ENCODE results near the gene EFHC1. TPM values are rescaled to one million over a fixed set of nuclear protein-coding genes. Genes with fewer than 3 reads are reported as not detected.

EFHC1 gene
- total and polyA plus RNA-seq, 2 experiments from 2014 or later = 24.3 to 28.0 TPM

DNA sequence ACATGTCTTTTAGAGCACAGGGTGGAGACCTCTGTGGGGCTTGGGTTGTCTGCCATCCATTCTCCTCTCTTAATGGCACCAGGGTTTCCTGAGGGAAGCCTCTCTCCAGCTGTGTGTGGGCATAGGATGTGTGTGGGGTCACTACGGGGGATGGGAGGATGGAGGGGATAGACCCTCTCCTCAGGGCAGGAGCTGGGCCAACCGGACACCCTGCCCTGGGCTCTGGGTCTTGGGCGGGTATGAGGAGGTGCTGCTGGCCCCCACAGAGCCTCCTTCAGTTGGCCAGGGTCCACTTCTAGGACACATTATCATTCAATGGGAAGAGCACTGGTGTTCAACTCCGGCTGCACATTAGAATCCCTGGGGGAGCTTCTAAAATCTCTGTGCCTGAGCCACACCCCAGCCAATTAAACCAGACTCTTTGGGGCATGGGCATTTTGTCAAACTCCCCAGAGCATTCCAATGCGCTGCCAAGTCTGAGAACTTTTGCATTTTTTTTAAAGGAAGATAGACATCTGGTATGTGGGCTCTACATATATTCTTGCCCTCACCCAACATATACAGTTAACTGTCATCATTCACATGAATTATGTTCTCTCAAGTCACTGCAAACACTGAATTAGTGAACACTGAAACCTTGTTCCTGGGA lies 118.2 kb downstream of the EFHC1 start:
- no peaks in the 10 kb centered on the region for H3K9me3 Mint-ChIP-seq
- H3K27ac ChIP-seq (ENCODE audit: low read depth) = no peak overlapping the region
- no peak for ATAC-seq

More for the DNA sequence above, 118.2 kb downstream of the EFHC1 start:
- no peaks in the 10 kb centered on the region for H3K36me3 ChIP-seq (ENCODE audit: insufficient read depth)
- DNase-seq (ENCODE audit: low spot score) = no peak
- H4K20me1 ChIP-seq (replicated peaks; ENCODE audit: insufficient read depth) = 0 out of 2 replicates have a peak, but pooled peaks cover 3% of the 10 kb centered on the region
- no peaks in the 10 kb centered on the region for H3F3A ChIP-seq (replicated peaks; ENCODE audit: low read depth)
- 0 out of 3 replicates have a peak, but pooled peaks cover 4% of the 10 kb centered on the region for H3K36me3 Mint-ChIP-seq (ENCODE audit: low read depth)
- no peak overlapping the region for H3K4me3 ChIP-seq
- no peaks in the 10 kb centered on the region for H3K27me3 Mint-ChIP-seq (ENCODE audit: insufficient read depth, low read depth, poor library complexity)
- H3K79me2 ChIP-seq (replicated peaks; ENCODE audit: insufficient read depth) = peaks cover 15% of the 10 kb centered on the region
- H3K27ac Mint-ChIP-seq = no peak overlapping the region
- peaks cover 2% of the 10 kb centered on the region; the same call in 1 of the 2 replicates for H3K9me2 ChIP-seq (ENCODE audit: insufficient read depth)
- H3K4me1 ChIP-seq (ENCODE audit: insufficient read depth) = peaks cover 26% of the 10 kb centered on the region
- peaks cover 36% of the 10 kb centered on the region for H3K4me1 Mint-ChIP-seq
- H2AFZ ChIP-seq = no peak overlapping the region
- no peak overlapping the region for H3K4me3 Mint-ChIP-seq
- no peak overlapping the region for H3K4me2 ChIP-seq
- no peaks in the 10 kb centered on the region for H3K27me3 ChIP-seq (ENCODE audit: insufficient read depth)
- TF ChIP-seq NANOG (IDR thresholded peaks at IDR 0.05; ENCODE audit: borderline replicate concordance) (no peak), ZNF331 (CRISPR knock-in tag; IDR thresholded peaks at IDR 0.05; ENCODE audit: low read depth) (no peak), ZNF462 (CRISPR knock-in tag; IDR thresholded peaks at IDR 0.05) (no peak)

Data from GM23338 (cell line).